SU-DHL-6 (cell line): ENCODE measurements around the gene STXBP3.

Source experiments
- H2AFZ ChIP-seq: fragments of 200-600 bp; sonication (generic); 2 replicates; pipeline ENCODE4 v1.6.1; 2014; ENCODE audit warnings: low read depth, mild to moderate bottlenecking, moderate library complexity, mixed read lengths, antibody characterized with exemption, low read length; ENCODE audit not compliant: severe bottlenecking
- H3F3A ChIP-seq: fragments of 200-600 bp; shearing (Covaris generic); 2 replicates; pipeline ENCODE4 v1.6.0; 2016; ENCODE audit warnings: antibody characterized with exemption, mild to moderate bottlenecking; ENCODE audit not compliant: insufficient read depth
- H3K27ac ChIP-seq: fragments of 200-600 bp; sonication (generic); 2 replicates; pipeline ENCODE4 v1.5.1; 2016; ENCODE audit warnings: low read depth, mild to moderate bottlenecking, low read length, moderate library complexity, mixed read lengths
- H3K27me3 ChIP-seq: fragments of 200-600 bp; sonication (generic), shearing (Covaris generic); 2 replicates; pipeline ENCODE4 v1.6.0; 2014; ENCODE audit warnings: mild to moderate bottlenecking, low read length
- H3K36me3 ChIP-seq: fragments of 200-600 bp; sonication (generic); 2 replicates; pipeline ENCODE4 v1.6.1; 2014; ENCODE audit warnings: mild to moderate bottlenecking, low read length, mixed read lengths
- H3K4me2 ChIP-seq: fragments of 300-600, 200-600 bp; shearing (Covaris generic), sonication (generic); 2 replicates; pipeline ENCODE4 v1.6.0; 2014; ENCODE audit warnings: low read length, low read depth, mild to moderate bottlenecking; ENCODE audit not compliant: poor library complexity, severe bottlenecking
- H3K4me3 ChIP-seq: fragments of 200-600 bp; sonication (generic); 2 replicates; pipeline ENCODE4 v1.5.1; 2014; ENCODE audit warnings: antibody characterized with exemption, low read length, mild to moderate bottlenecking, mixed read lengths; ENCODE audit not compliant: insufficient read depth, poor library complexity, severe bottlenecking
- H3K79me2 ChIP-seq: fragments of 200-600 bp; sonication (generic); 2 replicates; pipeline ENCODE4 v1.6.1; 2014; ENCODE audit warnings: mild to moderate bottlenecking, low read length, moderate library complexity; ENCODE audit not compliant: insufficient read depth
- H3K9ac ChIP-seq: fragments of 200-600 bp; sonication (generic); 2 replicates; pipeline ENCODE4 v1.7.0; 2014; ENCODE audit warnings: mild to moderate bottlenecking, low read length
- H3K9me2 ChIP-seq: fragments of 200-600 bp; sonication (generic); replicated peaks from 2 replicates; pipeline ENCODE4 v1.6.1; 2014; ENCODE audit warnings: low read length; ENCODE audit not compliant: insufficient read depth
- H3K9me3 ChIP-seq: fragments of 200-600 bp; sonication (generic); 2 replicates; pipeline ENCODE4 v1.6.1; 2014; ENCODE audit warnings: low read length, mixed read lengths; ENCODE audit not compliant: insufficient read depth
- H4K20me1 ChIP-seq: fragments of 200-600 bp; sonication (generic); 2 replicates; pipeline ENCODE4 v1.6.1; 2014; ENCODE audit warnings: low read depth, mild to moderate bottlenecking, antibody characterized with exemption, low read length, moderate library complexity, mixed read lengths
- EZH2phosphoT487 ChIP-seq: fragments of 200-600 bp; sonication (generic), shearing (Covaris generic); conservative IDR thresholded peaks from 2 replicates; pipeline ENCODE4 v1.6.1; 2018; ENCODE audit warnings: mild to moderate bottlenecking, antibody characterized with exemption, low read length, moderate library complexity, mixed read lengths
- TF ChIP-seq, protein P1 (sequence below): fragments of 200-600 bp; sonication (generic); IDR thresholded peaks from one replicate; pipeline ENCODE4 v1.5.1; 2017; ENCODE audit warnings: antibody characterized with exemption, mild to moderate bottlenecking, low read length, moderate library complexity; ENCODE audit not compliant: insufficient read depth, poor library complexity, severe bottlenecking

STXBP3 gene, protein sequence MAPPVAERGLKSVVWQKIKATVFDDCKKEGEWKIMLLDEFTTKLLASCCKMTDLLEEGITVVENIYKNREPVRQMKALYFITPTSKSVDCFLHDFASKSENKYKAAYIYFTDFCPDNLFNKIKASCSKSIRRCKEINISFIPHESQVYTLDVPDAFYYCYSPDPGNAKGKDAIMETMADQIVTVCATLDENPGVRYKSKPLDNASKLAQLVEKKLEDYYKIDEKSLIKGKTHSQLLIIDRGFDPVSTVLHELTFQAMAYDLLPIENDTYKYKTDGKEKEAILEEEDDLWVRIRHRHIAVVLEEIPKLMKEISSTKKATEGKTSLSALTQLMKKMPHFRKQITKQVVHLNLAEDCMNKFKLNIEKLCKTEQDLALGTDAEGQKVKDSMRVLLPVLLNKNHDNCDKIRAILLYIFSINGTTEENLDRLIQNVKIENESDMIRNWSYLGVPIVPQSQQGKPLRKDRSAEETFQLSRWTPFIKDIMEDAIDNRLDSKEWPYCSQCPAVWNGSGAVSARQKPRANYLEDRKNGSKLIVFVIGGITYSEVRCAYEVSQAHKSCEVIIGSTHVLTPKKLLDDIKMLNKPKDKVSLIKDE

DNA sequence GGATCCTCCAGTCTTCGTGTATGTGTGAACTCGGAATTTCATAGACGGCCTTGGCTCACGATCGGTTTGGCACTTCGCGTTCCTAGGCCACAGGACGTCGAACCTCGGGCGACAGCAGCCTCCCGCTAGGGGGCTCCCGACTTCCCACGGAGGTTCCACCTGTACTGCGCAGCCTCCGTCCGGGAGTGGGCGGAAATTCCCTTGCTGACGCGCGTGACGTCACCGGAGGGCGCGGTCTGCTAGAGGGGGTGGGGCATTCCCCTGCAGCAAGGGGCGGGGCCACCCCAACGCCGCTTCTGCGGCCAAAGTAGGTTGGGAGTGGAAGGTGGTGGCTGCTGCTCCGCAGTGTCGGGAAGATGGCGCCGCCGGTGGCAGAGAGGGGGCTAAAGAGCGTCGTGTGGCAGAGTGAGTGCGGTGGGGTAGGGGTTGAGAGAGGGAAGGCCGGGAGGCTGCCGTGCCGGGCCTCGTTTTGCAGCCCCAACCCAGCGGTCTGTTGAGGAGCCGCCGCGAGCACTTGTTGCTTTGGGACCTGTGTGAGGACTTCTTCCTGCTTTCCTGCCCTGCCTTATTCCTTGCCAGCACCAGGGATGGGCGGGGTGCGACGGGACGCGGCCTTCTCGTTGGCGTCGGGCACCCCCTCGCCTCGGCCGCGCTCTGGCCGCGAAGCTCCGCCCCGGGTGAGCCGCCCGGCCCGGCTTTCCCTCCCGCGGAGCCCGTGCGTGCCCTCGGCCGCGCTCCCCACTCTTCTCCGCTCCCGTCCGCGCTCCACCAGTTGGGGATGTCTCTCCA, at the start of gene STXBP3:
Gene STXBP3, plus strand, starts transcription at position 293 of the 789 bp plus-strand sequence. Its CDS starts 64 bp downstream, at position 357.
- no peak for TF ChIP-seq EZH2phosphoT487
- TF ChIP-seq, protein P1, sequence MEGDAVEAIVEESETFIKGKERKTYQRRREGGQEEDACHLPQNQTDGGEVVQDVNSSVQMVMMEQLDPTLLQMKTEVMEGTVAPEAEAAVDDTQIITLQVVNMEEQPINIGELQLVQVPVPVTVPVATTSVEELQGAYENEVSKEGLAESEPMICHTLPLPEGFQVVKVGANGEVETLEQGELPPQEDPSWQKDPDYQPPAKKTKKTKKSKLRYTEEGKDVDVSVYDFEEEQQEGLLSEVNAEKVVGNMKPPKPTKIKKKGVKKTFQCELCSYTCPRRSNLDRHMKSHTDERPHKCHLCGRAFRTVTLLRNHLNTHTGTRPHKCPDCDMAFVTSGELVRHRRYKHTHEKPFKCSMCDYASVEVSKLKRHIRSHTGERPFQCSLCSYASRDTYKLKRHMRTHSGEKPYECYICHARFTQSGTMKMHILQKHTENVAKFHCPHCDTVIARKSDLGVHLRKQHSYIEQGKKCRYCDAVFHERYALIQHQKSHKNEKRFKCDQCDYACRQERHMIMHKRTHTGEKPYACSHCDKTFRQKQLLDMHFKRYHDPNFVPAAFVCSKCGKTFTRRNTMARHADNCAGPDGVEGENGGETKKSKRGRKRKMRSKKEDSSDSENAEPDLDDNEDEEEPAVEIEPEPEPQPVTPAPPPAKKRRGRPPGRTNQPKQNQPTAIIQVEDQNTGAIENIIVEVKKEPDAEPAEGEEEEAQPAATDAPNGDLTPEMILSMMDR = peak; percentile 90
- H3K27ac ChIP-seq = peak within 1 kb of the TSS; percentile 45

DNA sequence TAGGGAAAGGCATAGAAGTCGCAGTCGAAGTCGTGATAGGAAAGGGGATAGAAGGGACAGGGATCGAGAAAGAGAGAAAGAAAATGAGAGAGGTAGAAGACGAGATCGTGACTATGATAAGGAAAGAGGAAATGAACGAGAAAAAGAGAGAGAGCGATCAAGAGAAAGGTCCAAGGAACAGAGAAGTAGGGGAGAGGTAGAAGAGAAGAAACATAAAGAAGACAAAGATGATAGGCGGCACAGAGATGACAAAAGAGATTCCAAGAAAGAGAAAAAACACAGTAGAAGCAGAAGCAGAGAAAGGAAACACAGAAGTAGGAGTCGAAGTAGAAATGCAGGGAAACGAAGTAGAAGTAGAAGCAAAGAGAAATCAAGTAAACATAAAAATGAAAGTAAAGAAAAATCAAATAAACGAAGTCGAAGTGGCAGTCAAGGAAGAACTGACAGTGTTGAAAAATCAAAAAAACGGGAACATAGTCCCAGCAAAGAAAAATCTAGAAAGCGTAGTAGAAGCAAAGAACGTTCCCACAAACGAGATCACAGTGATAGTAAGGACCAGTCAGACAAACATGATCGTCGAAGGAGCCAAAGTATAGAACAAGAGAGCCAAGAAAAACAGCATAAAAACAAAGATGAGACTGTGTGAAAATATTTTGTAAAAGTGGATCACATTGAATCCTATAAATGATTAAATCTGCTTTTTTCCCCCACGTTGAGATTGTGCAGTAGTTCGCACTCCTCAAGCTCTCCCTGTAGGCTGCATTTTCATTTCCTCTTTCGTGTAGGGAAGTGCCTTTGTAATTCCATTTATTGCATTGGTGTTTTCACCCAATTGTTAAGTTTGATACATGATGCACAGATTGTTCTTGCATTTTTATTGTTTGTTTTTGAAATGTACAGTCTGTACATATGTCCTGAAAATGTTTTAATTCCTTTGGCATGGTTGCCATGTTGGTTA, 46.8 kb upstream of the STXBP3 start:
- Histone ChIP-seq H3K4me2 (no peak overlapping the region), H3K27ac (no peak overlapping the region), H3K9me2 (no peaks in the 10 kb centered on the region), H3K9ac (no peak overlapping the region), H3F3A (peaks cover 71% of the 10 kb centered on the region), H4K20me1 (peaks cover 32% of the 10 kb centered on the region), H3K27me3 (no peaks in the 10 kb centered on the region), H2AFZ (no peak overlapping the region), H3K79me2 (peaks cover 23% of the 10 kb centered on the region), H3K9me3 (no peaks in the 10 kb centered on the region), H3K4me3 (no peak overlapping the region), H3K36me3 (peaks cover 67% of the 10 kb centered on the region)
- TF ChIP-seq, protein P1 = no peak
- no peak for TF ChIP-seq EZH2phosphoT487

More for the DNA sequence above, at the start of gene STXBP3:
- Histone ChIP-seq H3K36me3 (no peaks in the 10 kb centered on the region), H3K4me3 (peak within 1 kb of the TSS; percentile 78), H3K79me2 (peaks cover 20% of the 10 kb centered on the region; the same call in 1 of the 2 replicates), H2AFZ (peak within 1 kb of the TSS; percentile 88), H3K4me2 (peak within 1 kb of the TSS; percentile 71), H3K27me3 (no peaks in the 10 kb centered on the region), H3F3A (peaks cover 10% of the 10 kb centered on the region; the same call in 1 of the 2 replicates), H4K20me1 (no peaks in the 10 kb centered on the region), H3K9ac (peak within 1 kb of the TSS; percentile 76), H3K9me3 (no peaks in the 10 kb centered on the region), H3K9me2 (no peaks in the 10 kb centered on the region)
